ENCODE data around the gene ESD. TPM values are rescaled to one million over a fixed set of nuclear protein-coding genes. Genes with fewer than 3 reads are reported as not detected.

ESD gene
- total RNA-seq, 1 experiment from 2014 or later, result 78.8 TPM

GRCh38 chr13:46738766-46739165 is 58.2 kb downstream of the ESD start:
- Histone ChIP-seq H3K4me2 (ENCODE audit: insufficient read depth, insufficient read length, low read length) (no peak overlapping the region), H3K9ac (ENCODE audit: extremely low read depth, insufficient read length, low read length) (no peak overlapping the region), H4K8ac (replicated peaks; ENCODE audit: insufficient read length, low read depth, low read length) (no peak overlapping the region), H2BK15ac (ENCODE audit: low read depth, low read length) (no peak overlapping the region), H3K23ac (ENCODE audit: insufficient read length, low read depth, low read length) (no peak overlapping the region), H3K23me2 (ENCODE audit: insufficient read length, low read depth, low read length, poor library complexity, severe bottlenecking) (no peaks in the 10 kb centered on the region), H4K5ac (ENCODE audit: insufficient read length, low read depth, low read length) (no peak overlapping the region), H2BK12ac (ENCODE audit: insufficient read length, low read depth, low read length) (no peak overlapping the region), H2AFZ (ENCODE audit: low read length) (no peak overlapping the region), H4K91ac (ENCODE audit: insufficient read length, low read depth, low read length) (no peak overlapping the region), H3K56ac (ENCODE audit: insufficient read length, low read depth, low read length) (no peak overlapping the region), H3K27ac (ENCODE audit: insufficient read length, low read depth, low read length) (no peak overlapping the region), H3K79me1 (ENCODE audit: insufficient read depth, low read depth, low read length, poor library complexity, severe bottlenecking) (no peaks in the 10 kb centered on the region), H3T11ph (ENCODE audit: low read length) (no peak overlapping the region), H3K14ac (ENCODE audit: insufficient read depth, low read length) (no peak overlapping the region), H3K27me3 (ENCODE audit: insufficient read depth, low read length) (no peaks in the 10 kb centered on the region; the same call in 1 of the 2 replicates), H4K20me1 (ENCODE audit: control insufficient read depth, insufficient read depth, insufficient read length) (no peaks in the 10 kb centered on the region), H3K79me2 (ENCODE audit: insufficient read depth, low read length) (no peaks in the 10 kb centered on the region), H2BK5ac (ENCODE audit: insufficient read length, low read length) (no peak overlapping the region), H2BK120ac (ENCODE audit: low read depth, low read length, poor library complexity, severe bottlenecking) (no peak overlapping the region), H3K4me1 (ENCODE audit: insufficient read depth, low read length) (no peaks in the 10 kb centered on the region), H3K18ac (ENCODE audit: insufficient read length, low read depth, low read length) (no peak overlapping the region), H2BK20ac (ENCODE audit: low read depth, low read length, poor library complexity, severe bottlenecking) (no peak overlapping the region), H3K4ac (ENCODE audit: low read depth, low read length) (no peak overlapping the region), H3K9me3 (ENCODE audit: control insufficient read depth, low read depth, low read length) (no peaks in the 10 kb centered on the region), H2AK5ac (ENCODE audit: insufficient read length, low read length) (no peak overlapping the region)
- no CpG with 5 or more reads among the region's 1 CpG for WGBS (ENCODE audit: extremely low coverage, insufficient read length, low lambda C conversion rate)
- Mint-ChIP-seq H3K27ac (no peak overlapping the region), H3K9me3 (no peaks in the 10 kb centered on the region), H3K4me3 (no peak overlapping the region), H3K36me3 (ENCODE audit: insufficient read depth in 1 of 3, low read depth in 3 of 3) (peaks cover 0 to 5% (median 0%) of the 10 kb centered on the region in 3 experiments; a peak in 2 of 7 replicates), H3K27me3 (ENCODE audit: low read depth) (no peaks in the 10 kb centered on the region), H3K4me1 (peaks cover 6% of the 10 kb centered on the region in 2 experiments)
- TF ChIP-seq CTCF (conservative IDR thresholded peaks at IDR 0.05), result no peak
- no peak for DNase-seq
